A549 (cell line): ENCODE measurements around the gene DOC2A.

Experiments
- CBX2 ChIP-seq: fragments of 200-600 bp; sonication (generic); IDR thresholded peaks from 2 replicates; pipeline ENCODE4 v1.6.1; 2016; ENCODE audit warnings: low read depth, mild to moderate bottlenecking, borderline replicate concordance
- CHD2 ChIP-seq: fragments of 150-350 bp; IDR thresholded peaks from 2 replicates; pipeline ENCODE4 v1.6.1; 2014; ENCODE audit warnings: low read length; ENCODE audit not compliant: partially characterized antibody
- CTCF ChIP-seq: fragments of >200 bp; sonication (Bioruptor Twin); formaldehyde crosslinking; IDR thresholded peaks from 3 replicates; pipeline ENCODE4 v1.5.1; 2016
- POLR2A ChIP-seq: IDR thresholded peaks from 2 replicates; pipeline ENCODE4 v1.6.1; 2012; ENCODE audit warnings: mild to moderate bottlenecking, low read length

GRCh38 chr16:30053376-30054015, 42.7 kb upstream of the DOC2A start:
- TF ChIP-seq CTCF (no peak), POLR2A (no peak), CBX2 (no peak), CHD2 (no peak)
